ENCODE results near the gene HAGH. TPM values are rescaled to one million over a fixed set of nuclear protein-coding genes. Genes with fewer than 3 reads are reported as not detected.

The HAGH gene
- total RNA-seq, 2 donors from 2014 or later: 45.7 to 46.5 TPM

DNA sequence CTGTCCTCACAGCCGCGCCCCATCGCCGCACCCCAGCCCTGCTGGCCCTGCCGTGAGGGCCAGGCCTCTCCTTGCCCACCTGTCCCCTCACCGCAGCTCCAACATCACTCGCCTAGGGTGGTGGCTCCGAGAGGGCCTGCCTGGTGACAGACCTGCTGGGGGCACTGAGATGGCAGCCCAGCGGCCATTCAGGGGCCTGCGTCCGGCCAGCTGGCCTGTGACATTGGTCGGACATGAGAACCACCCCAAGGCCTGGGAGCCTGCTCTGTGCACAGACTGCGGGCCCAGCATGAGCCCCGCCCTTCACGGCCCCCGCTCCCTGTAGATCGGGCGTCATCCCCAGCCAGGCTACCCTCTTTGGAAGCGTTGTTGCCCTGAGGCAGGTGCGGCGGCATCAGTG, 67.1 kb downstream of the HAGH start:
- Histone ChIP-seq H3K4me1 (no peaks in the 10 kb centered on the region), H3K9me3 (no peaks in the 10 kb centered on the region), H3K4me3 (no peak overlapping the region), H3K36me3 (replicated peaks in 1 of 2; ENCODE audit: insufficient read depth in 1 of 2, low read depth in 2 of 2) (peaks cover 10 to 12% of the 10 kb centered on the region in 2 donors), H3K27me3 (no peaks in the 10 kb centered on the region), H3K27ac (no peak overlapping the region)
- TF ChIP-seq POLR2A (IDR thresholded peaks at IDR 0.05): no peak
- TF ChIP-seq, protein P1, sequence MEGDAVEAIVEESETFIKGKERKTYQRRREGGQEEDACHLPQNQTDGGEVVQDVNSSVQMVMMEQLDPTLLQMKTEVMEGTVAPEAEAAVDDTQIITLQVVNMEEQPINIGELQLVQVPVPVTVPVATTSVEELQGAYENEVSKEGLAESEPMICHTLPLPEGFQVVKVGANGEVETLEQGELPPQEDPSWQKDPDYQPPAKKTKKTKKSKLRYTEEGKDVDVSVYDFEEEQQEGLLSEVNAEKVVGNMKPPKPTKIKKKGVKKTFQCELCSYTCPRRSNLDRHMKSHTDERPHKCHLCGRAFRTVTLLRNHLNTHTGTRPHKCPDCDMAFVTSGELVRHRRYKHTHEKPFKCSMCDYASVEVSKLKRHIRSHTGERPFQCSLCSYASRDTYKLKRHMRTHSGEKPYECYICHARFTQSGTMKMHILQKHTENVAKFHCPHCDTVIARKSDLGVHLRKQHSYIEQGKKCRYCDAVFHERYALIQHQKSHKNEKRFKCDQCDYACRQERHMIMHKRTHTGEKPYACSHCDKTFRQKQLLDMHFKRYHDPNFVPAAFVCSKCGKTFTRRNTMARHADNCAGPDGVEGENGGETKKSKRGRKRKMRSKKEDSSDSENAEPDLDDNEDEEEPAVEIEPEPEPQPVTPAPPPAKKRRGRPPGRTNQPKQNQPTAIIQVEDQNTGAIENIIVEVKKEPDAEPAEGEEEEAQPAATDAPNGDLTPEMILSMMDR (IDR thresholded peaks at IDR 0.05): no peak
- intact Hi-C loops (cut with DNase I): no loop called here
- WGBS, 2 donors: 92 to 93% methylated on average over 3 to 17 of the region's 21 CpGs
- ATAC-seq: no peak
- no peak for DNase-seq

DNA sequence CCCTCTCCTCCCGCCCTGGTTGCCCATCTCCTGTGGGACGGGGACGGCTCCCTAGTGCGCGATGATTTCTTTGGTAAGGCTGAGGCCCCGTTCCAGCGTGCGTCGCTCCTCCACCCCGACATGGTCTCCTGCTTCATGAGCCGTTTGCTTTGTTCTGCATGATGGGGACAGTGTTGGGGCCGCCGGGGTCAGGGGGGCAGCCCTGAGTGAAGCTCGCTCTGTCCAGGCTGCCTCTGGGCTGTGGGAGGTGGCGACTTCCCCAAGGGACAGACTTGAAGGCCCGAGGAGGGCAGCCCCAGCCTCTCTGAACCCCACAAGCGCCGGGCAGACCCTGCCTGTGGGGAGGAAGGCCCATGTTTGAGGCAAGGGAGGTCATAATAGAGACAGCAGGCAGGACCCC, 67.7 kb downstream of the HAGH start:
- TF ChIP-seq POLR2A (IDR thresholded peaks at IDR 0.05): no peak
- TF ChIP-seq, protein P1 (IDR thresholded peaks at IDR 0.05): no peak
- Histone ChIP-seq H3K9me3 (no peaks in the 10 kb centered on the region), H3K4me3 (no peak overlapping the region), H3K27me3 (no peaks in the 10 kb centered on the region), H3K36me3 (replicated peaks in 1 of 2; ENCODE audit: insufficient read depth in 1 of 2, low read depth in 2 of 2) (peaks cover 6 to 10% of the 10 kb centered on the region in 2 donors), H3K27ac (no peak overlapping the region), H3K4me1 (no peaks in the 10 kb centered on the region)
- WGBS, 2 donors: 89 to 90% methylated on average over 13 to 18 of the region's 18 CpGs
- intact Hi-C loops (cut with DNase I): no loop called here
- ATAC-seq: no peak
- DNase-seq: no peak

DNA sequence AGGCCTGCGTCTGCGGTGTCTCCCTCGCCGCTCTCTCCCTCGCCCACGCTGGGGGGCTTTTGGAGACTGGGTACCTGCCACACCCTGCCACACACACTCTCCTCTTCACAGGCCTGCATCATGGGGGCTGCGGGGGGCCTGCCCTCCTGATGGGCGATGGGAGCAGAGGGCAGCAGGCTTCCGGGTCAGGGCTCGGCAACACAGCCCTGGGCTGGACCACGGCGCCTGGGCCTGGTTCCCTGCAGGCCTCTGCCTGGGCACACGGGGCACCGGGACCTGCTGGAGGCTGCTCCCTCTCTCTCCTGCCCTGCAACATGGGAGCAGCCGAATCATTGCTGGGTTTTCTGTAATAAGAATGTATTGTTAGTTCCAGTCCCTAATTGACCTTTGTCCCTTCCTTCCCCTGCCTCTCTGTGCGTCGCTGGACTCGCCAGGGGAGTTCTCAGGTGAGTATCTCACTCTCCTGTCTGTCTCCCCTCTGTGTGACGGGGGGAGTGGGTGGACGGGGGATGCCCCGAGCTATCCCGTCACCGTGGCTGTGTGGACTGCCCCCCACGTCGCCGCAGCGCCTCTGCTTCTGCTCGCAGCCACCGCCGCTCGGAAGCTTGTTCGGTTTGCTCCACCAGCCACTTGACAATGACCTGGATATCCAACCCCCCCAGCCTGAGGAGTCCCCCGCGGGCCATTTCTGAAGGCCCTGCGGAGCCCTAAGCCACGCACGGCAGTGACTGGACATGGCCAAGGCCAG, 68.7 kb downstream of the HAGH start:
- Histone ChIP-seq H3K27ac (no peak overlapping the region), H3K27me3 (no peaks in the 10 kb centered on the region), H3K4me3 (no peak overlapping the region), H3K36me3 (replicated peaks in 1 of 2; ENCODE audit: insufficient read depth in 1 of 2, low read depth in 2 of 2) (peaks cover 6 to 7% of the 10 kb centered on the region in 2 donors), H3K9me3 (no peaks in the 10 kb centered on the region), H3K4me1 (no peaks in the 10 kb centered on the region)
- intact Hi-C loops (cut with DNase I): no loop called here
- ATAC-seq (no peak), DNase-seq (no peak)
- TF ChIP-seq, protein P1 (IDR thresholded peaks at IDR 0.05): no peak
- no peak for TF ChIP-seq POLR2A (IDR thresholded peaks at IDR 0.05)
- 85 to 91% methylated on average over 29 to 36 of the region's 37 CpGs for WGBS, 2 donors

Other genes with a start within 250 kb of the HAGH start
- gene IFT140, start 214.8 kb downstream of the HAGH start, total RNA-seq: 10 to 100 TPM; 16.9 to 35.6 TPM
- 10 to 100 TPM in 1 of 2 donors, 1 to 10 TPM in 1; 8.6 to 17.8 TPM for gene CRAMP1, start 214.5 kb downstream of the HAGH start, total RNA-seq
- 10 to 100 TPM; 15.5 to 24.4 TPM for gene JPT2, start 148.5 kb downstream of the HAGH start, total RNA-seq
- 100 to 1,000 TPM in 1 of 2 donors, 10 to 100 TPM in 1; 79.9 to 103 TPM for gene MAPK8IP3, start 120.6 kb downstream of the HAGH start, total RNA-seq
- 100 to 1,000 TPM in 1 of 2 donors, 10 to 100 TPM in 1; 62.8 to 113 TPM for gene NME3, start 55.3 kb downstream of the HAGH start, total RNA-seq
- gene EME2, start 54.0 kb downstream of the HAGH start, total RNA-seq: 10 to 100 TPM; 13.5 to 33.3 TPM
- 10 to 100 TPM; 51.4 to 99.6 TPM for gene MRPS34, start 53.7 kb downstream of the HAGH start, total RNA-seq
- gene SPSB3, start 44.3 kb downstream of the HAGH start, total RNA-seq: 10 to 100 TPM; 95.9 to 97.8 TPM
- 10 to 100 TPM; 61.0 to 72.6 TPM for gene NUBP2, start 43.9 kb downstream of the HAGH start, total RNA-seq
- 1 to 10 TPM; 5.2 to 9.2 TPM for gene IGFALS, start 33.1 kb downstream of the HAGH start, total RNA-seq
- gene FAHD1, start 381 bp upstream of the HAGH start, total RNA-seq: 10 to 100 TPM; 32.6 to 50.8 TPM
- under 1 TPM in 1 of 2 donors, not detected in 1; 0.26 TPM for gene MEIOB, start 45.3 kb upstream of the HAGH start, total RNA-seq
- gene HS3ST6, start 91.6 kb upstream of the HAGH start, total RNA-seq: not detected
- 10 to 100 TPM; 36.8 to 38.6 TPM for gene MSRB1, start 116.4 kb upstream of the HAGH start, total RNA-seq
- 10 to 100 TPM in 1 of 2 donors, not detected in 1; 16.5 TPM for gene RPL3L, start 127.9 kb upstream of the HAGH start, total RNA-seq
- gene NDUFB10, start 132.7 kb upstream of the HAGH start, total RNA-seq: 10 to 100 TPM; 39.2 to 86.1 TPM
- 1,000 to 10,000 TPM; 2,300 to 2,472 TPM for gene RPS2, start 138.0 kb upstream of the HAGH start, total RNA-seq
- not detected for gene RNF151, start 140.0 kb upstream of the HAGH start, total RNA-seq
- 10 to 100 TPM; 38.9 to 40.7 TPM for gene TBL3, start 145.2 kb upstream of the HAGH start, total RNA-seq
- not detected for gene NOXO1, start 154.6 kb upstream of the HAGH start, total RNA-seq
- 10 to 100 TPM; 13.2 to 35.9 TPM for gene GFER, start 157.4 kb upstream of the HAGH start, total RNA-seq
- 1 to 10 TPM in 1 of 2 donors, under 1 TPM in 1; 0.33 to 1.6 TPM for gene SYNGR3, start 163.1 kb upstream of the HAGH start, total RNA-seq
- 10 to 100 TPM; 41.0 to 55.4 TPM for gene ZNF598, start 183.0 kb upstream of the HAGH start, total RNA-seq
- gene NPW, start 193.0 kb upstream of the HAGH start, total RNA-seq: not detected
- 10 to 100 TPM; 32.7 to 87.3 TPM for gene NHERF2, start 200.1 kb upstream of the HAGH start, total RNA-seq
- 10 to 100 TPM; 15.2 to 19.7 TPM for gene NTHL1, start 221.0 kb upstream of the HAGH start, total RNA-seq
- 100 to 1,000 TPM in 1 of 2 donors, 10 to 100 TPM in 1; 73.9 to 152 TPM for gene TSC2, start 221.2 kb upstream of the HAGH start, total RNA-seq